Renal cortical epithelial cell (primary cell): ENCODE data around the gene FLVCR2. TPM values are rescaled to one million over a fixed set of nuclear protein-coding genes. Genes with fewer than 3 reads are reported as not detected.
"Not testable (repeated sequence)": the region's sequence is repeated elsewhere in the genome, so short reads cannot be mapped to it uniquely, and the experiment has no call there.

Experiments
- DNase-seq: peaks from one replicate; pipeline ENCODE4 v3.0.0-alpha.2; 2011; ENCODE audit warnings: low read depth
- total RNA-seq: library from RNA; depleted of rRNA; stranded (reverse); fragments of >200 nt; gene quantifications from 2 replicates; pipeline ENCODE4 v1.2.3, GENCODE V29; 2014

The FLVCR2 gene
- total RNA-seq, 1 donor from 2014 or later, result 3.4 TPM

- no peak for DNase-seq
Observed at GRCh38 chr14:75662966-75663365, 84.5 kb downstream of the FLVCR2 start.

GRCh38 chr14:75667099-75667765, 88.8 kb downstream of the FLVCR2 start:
- no peak for DNase-seq

- DNase-seq, result no peak
Observed at GRCh38 chr14:75672605-75673192, 94.3 kb downstream of the FLVCR2 start.

GRCh38 chr14:75673345-75674035, 95.1 kb downstream of the FLVCR2 start:
- no peak for DNase-seq

- peak; percentile 6 for DNase-seq
Observed at GRCh38 chr14:75675265-75675960, 97.0 kb downstream of the FLVCR2 start.

GRCh38 chr14:75685910-75686309, 107.5 kb downstream of the FLVCR2 start:
- no peak for DNase-seq

- DNase-seq, result no peak
Observed at GRCh38 chr14:75689012-75689411, 110.6 kb downstream of the FLVCR2 start.

GRCh38 chr14:75690010-75690409, 111.6 kb downstream of the FLVCR2 start:
- no peak for DNase-seq

- not testable (repeated sequence) for DNase-seq
Observed at GRCh38 chr14:75695025-75695424, 116.6 kb downstream of the FLVCR2 start.

- no peak for DNase-seq
Observed at GRCh38 chr14:75697386-75697785, 119.0 kb downstream of the FLVCR2 start.

Other genes with a start within 250 kb of the FLVCR2 start
- 27.0 and 36.5 TPM in 2 replicates for gene JDP2, start 150.6 kb upstream of the FLVCR2 start, total RNA-seq
- gene BATF, start 56.2 kb upstream of the FLVCR2 start, total RNA-seq, result not detected in 2 replicates
- gene ERG28, start 82.3 kb downstream of the FLVCR2 start, total RNA-seq, result 4.3 and 6.9 TPM in 2 replicates
- gene TTLL5, start 82.6 kb downstream of the FLVCR2 start, total RNA-seq, result 16.5 and 34.1 TPM in 2 replicates